NCI-H748 (cell line): Measurements from ENCODE around the gene CHAD.

Experiments
- DNase-seq: peaks from one replicate; lab custom pipeline; 2025; ENCODE audit not compliant: unreplicated experiment; lab: John Stamatoyannopoulos, UW

The CHAD gene

DNA sequence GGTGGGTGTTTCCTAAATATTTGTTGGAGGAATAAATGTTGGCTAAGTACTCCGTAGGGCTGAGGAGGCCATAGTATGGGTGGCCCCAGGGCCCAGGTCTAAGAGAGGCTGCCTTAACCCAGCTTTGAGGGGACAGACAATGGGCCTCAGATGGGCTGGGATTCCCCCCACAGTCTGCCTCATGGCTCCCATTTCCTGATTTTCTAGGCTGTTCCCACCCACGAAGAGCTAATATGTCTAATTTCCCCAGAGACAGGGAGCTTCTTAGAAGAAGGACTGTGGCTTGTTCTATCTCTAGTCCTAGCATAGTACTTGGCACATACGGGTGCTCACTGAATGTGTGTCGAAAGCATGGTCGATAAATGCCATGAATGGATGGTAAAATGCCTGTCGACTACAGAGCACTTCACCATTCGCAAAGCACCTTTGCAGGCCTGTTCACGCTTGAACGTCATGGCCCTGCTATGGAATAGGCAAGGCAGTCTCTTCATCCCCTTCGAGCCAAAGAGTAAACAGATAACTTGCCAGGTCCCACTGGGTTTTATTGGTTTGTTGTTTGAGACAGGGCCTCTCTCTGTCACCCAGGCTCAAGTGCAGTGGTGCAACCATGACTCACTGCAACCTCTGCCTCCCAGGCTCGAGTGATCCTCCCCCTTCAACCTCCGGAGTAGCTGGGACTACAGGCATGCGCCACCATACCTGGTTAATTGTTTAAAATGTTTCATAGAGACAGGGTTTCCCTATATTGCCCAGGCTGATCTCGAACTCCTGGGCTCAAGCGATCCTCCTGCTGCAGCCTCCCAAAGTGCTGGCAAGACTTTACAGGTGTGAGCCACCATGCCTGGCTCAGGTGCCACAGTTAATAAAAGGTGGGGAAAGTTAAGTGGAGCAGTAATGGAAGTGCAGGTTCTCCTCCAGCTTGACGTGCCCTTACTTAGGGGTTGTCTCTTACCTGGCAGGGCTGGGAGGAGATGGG, 9.7 kb downstream of the CHAD start:
- no peak for DNase-seq

DNA sequence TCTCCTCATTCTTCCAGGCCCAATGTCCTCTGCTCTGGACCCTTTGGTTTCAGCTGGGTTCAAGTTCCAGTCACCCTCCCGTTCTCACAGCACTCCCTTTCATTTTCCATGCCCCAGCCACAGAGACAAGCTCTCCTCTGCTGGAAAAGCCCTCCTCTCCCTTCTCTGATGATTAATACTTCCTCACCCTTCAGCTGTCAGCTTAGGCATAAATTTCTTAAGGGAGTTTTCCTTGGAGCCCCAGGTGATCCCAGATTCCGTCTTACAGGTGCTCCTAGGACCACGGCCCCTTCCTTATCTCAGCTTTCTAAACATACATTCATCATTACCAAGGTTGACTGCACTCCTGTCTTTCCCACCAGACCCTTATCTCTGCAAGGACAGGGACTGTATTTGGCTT, 10.4 kb downstream of the CHAD start:
- DNase-seq = no peak

DNA sequence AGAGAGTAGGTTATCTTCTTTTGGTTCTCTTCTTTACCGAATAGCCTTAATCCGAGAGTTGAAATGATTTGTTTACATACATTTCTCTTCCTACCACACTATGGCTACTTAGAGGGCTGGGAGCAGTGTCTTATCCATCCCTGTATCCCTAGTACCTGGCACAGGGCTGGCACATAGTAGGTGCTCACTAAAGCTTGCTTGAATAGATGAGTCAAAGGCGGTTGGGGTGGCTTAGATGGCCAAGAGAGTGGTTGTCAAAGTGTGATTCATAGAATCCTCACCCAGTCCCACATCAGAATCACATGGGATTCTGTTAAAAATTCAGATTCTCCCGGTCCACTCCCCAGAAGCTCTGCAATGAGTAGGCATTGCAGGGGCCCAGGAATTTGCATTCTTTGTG, 11.1 kb downstream of the CHAD start:
- no peak for DNase-seq

DNA sequence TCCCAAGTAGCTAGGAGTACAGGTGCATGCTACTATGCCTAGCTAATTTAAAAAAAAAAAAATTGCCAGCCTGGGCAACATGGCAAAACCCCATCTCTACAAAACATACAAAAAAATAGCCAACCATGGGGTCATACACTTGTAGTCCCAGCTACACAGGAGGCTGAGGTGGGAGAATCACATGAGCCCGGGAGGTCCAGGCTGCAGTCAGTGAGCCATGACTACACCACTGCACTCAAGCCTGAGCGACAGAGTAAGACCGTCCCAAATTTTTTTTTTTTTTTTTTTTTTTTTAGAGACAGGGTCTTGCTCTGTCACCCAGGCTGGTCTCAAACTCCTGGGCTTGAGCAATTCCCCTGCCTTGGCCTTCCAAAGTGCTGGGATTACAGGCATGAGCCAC, 14.8 kb downstream of the CHAD start:
- DNase-seq = no peak

DNA sequence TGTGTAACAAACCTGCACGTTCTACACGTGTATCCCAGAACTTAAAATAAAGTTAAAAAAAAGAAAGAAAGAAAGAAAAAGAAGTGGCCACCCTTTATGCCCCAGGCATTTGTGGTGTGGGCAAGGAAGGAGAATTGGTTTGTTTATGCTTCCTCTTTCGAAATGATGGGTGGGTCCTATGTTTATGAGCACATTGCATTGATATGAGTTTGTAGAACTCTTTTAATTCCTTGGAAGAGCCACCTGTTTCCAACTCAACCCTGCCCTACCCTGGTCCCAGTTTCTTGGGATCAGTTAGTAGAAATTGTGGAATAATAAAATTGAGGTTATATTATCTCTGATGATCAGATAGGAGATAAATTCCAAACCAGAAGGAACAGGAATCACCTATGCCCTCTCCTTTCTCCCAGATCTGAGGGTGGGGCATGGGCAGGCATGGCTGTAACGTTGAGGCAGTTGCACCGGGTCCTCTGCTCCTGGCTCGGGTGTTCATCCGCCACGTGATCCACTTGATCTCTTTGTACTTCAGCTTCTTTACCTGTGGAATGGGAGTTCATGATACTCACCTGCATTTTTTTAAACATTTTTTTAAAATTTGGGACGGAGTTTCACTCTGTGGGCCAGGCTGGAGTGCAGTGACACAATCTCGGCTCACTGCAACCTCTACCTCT, 15.9 kb downstream of the CHAD start:
- no peak for DNase-seq

DNA sequence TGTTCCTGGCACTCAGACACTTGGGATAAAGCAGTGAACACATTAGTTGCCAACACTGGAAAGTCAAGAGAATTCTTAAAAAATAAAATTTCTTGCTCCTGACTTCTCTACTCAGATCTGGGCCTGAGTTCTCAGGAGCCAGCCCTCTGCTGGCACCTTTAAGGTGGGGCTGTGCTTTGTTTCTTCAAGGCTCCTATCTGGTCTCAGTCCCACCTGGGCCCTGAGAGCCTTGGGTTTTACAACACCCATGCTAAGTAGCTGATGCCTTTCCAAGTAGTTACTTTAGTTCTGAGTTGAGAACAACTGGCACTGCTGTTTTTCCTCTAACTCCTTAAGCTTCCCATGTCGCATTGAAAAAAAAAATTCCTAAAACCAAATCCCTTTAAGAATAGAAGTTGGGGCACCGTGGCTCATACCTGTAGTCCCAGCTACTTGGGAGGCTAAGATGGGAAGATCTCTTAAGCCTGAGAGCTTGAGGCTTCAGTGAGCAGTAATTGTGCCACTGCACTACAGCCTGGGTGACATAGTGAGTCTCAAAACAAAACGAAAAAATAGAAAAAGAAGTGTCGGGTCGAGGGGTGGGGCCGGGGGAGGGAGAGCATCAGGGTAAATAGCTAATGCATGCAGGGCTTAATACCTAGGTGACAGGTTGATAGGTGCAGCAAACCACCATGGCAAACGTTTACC, 16.6 kb downstream of the CHAD start:
- no peak for DNase-seq

DNA sequence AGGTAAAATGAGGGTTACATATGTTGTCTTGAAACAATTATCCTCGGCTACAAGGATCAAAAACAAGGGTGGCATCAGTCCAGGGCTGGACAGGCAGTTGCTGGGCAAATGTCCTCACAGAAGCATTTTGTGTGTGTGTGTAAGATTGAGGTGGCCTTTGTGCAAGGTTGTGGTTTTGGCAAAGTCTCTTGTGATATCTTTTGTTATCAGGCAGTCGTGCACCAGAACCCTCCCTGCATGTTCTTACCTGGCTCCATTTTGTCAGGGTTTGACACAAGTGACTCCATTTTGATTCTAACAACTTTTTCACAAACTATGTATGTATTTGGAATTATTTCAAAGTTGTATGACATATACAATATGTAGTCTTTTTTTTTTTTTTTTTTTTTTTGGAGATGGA, 20.0 kb downstream of the CHAD start:
- no peak for DNase-seq

DNA sequence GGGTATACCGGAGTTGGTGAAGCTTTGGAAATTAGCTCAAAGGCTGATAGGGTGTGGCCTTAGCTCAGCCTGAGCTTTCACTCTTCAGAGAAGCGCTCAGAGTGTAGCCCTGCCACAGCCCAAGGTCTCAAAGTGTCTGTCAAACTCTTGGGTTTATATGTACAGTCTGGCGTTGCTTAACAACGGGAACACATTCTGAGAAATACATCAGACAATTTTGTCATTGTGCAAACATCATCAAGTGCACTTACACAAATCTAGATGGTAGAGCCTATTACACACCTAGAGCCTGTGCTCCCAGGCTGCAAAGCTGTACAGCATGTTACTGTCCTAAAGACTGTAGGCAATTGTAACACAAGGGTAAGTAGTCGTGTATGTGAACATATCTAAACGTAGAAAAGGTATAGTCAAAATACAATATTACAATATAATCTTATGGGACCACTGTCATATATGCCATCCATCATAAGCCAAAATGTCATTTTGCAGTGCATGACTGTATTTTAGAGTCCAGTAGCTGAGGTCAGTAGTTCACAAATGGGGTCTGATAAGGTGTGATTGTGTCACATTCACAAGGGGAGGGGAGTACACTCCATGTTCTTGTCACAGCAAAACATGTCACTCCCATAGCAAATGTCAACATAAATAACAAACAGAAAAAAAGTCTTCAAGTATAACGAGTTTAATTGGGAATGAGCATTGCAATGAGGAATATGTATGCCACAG, 20.6 kb downstream of the CHAD start:
- peak; percentile 87 for DNase-seq

DNA sequence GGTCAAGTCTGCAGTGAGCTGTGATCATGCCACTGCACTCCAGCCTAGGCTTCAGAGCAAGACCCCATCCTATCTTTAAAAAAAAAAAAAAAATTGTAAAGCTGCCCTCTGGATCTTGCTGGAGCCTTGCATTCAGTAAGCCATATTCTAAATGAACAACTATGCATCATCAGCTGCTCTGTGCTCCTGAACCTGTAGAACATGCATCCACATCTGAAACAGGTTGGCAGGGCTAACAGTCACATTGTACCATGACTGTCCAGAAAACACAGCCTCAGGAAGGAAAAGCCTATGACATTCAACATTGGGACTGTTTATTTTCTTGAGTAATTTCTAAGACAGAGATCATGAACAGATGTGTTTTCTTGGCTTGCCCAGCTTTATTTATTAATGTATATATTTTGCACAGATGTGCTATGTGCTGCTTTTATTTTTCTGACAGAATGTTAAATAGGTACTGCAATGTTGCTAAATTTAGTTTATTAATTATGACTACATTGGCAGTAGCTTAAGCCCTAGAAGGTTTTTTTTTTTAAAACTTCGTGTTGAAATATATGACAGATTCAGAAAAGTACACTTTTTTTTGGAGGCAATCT, 22.9 kb downstream of the CHAD start:
- DNase-seq = no peak

DNA sequence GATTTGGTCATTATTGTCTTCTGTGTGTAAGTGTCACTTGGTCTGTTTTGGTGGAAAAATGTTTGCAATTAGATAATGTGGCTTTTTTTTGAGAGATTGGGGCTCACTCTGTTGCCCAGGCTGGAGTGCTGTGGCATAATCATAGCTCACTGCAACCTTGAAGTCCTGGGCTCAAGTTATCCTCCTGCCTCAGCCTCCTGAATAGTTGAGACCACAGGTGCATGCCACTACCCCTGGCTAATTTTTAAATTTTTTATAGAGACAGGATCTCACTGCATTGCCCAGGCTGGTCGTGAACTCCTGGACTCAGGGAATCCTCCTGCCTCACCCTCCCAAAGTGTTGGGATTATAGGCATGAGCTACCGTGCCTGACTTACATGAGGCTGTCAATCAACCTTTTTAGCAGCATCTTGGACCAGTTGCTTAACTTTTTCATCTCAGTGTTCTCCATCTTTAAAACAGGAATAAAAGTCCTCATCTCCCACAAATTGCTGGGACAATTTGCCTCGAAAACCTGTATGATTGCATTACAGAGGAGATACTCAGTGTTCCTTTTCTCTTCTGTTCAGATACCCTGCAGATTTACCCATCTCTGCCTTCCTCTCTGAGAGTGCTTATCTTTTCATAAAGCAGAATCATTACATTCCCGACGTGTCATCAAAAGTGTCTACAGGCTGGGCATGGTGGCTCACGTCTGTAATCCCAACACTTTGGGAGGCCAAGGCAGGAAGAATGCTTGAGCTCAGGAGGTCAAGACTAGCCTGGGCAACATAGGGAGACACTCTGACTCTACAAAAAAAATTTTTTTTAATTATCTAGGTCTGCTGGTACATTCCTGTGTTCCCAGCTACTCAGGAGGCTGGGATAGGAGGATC, 23.6 kb downstream of the CHAD start:
- DNase-seq = no peak

DNA sequence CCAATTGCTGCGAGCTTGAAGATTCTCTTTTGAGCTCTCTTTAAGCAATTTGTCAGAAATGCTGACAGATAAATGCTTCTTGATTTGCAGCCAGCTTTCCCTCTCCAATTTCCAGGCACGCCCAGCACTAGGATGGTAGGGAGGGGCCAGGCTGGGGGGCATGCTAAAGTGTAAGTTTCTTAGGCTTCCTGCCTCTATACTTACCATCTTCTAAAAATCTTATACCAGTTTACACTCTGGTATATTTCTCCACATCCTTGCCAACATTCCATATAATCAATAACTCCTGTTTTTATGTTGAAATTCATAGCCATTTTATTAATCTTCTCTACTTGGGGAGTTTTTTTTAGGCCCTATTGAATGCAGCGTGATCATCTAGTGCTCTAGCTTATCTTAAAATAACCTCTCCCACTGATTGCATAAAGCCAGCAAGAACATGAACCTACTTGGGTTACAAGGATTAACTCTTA, 25.1 kb downstream of the CHAD start:
- DNase-seq = no peak

DNA sequence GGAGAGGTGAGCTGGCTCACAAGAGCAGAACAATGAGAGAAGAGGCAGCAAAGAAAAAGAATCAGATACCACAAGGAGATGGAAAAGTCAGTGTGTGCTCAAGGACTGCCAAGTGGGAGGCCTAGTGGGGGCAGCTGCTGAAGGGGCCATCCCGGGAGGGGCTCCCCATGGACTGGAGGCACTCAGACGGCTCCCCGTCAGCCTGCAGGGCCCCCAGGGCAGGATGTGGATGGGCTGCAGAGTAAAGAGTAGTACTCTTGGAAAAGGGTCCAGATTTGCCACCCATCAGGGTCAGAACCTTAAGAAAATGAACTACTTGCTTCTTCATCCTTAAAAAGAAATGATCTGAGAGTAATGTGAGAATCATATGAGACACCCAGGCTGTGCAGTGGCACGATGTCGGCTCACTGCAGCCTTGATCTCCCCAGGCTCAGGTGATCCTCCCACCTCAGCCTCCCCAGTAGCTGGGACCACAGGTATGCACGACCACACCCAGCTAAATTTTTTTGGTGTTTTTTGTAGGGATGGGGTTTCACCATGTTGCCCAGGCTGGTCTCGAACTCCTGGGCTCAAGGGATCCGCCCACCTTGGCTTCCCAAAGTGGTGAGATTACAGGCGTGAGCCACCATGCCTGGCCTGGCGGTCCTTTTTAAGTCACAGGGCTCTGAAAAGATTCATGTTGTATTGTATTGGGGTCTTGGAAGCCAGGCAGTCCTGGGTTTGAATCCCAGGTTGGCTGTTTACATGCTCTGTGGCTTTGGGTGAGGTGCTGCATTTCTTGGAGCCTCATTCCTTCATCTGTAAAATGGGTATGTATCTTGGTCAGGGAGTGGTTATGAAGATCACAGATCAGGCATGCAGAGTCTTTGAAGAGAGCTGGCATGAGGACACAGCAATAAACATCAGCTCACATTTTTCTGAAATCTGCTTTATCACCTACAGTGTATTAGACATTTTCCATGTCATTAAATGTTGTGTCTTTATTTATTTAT, 27.5 kb downstream of the CHAD start:
- no peak for DNase-seq

DNA sequence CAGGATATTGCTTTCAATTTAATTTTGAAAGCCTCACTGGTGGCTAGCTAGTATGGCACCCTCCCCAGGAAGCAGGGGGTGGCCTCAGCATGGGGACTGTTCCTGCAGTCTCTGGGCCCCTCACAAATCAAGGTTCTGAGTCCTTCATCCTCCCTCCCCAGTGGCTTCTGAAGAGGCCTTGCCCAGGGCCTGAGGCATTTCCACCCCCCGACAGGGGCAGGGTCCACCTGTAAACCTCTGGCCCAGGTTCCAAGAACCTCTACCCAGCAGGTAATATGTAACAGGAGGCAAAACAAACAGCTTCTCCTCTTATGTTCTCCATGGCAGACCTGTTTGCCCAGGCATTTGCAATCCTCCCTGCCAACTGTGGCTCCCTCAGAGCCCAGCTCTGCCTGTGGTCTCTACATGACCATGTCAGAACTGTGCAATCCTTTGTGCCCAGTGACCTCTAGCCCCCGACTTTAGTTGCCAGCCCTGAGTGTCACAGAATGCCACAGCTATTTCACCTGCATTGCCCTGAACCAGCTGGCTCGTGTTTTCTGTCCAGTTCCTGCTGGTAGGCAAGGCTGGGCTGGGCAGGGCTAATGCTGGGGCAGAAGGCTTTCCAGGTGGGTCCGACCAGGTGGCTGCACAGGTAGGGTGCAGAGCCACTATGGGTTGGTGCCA, 28.4 kb downstream of the CHAD start:
- DNase-seq = no peak

DNA sequence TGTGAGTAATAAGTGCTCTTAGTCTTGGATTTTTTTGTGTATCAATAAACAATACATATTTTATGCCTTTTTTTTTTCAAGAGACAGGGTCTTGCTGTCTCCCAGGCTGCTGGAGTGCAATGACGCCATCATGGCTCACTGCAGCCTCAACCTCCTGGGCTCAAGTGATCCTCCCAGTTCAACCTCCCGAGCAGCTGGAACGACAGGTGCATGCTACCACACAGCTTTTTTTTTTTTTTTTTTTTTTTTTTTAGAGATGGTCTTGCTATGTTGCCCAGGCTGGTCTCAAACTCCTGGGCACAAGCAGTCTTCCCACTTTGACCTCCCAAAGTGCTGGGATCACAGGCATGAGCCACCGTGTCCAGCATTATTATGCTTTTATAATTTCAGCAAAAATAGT, 29.7 kb downstream of the CHAD start:
- no peak for DNase-seq

DNA sequence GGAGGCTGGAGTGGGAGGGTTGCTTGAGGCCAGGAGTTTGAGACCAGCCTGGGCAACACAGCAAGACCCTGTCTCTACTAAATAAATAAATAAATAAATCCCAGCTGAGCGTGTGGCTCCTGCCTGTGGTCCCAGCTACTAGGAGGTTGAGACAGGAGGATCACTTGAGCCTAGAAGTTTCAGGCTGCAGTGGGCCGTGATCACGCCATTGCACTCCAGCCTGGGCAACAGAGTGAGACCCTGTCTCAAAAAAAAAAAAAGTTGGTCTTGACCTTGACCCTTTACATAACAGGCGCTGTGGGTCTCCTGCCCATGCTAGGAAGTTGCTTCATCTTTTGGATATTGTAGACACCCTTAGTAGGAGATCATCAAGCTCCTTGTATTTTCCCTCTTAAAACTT, 31.3 kb downstream of the CHAD start:
- DNase-seq = no peak

DNA sequence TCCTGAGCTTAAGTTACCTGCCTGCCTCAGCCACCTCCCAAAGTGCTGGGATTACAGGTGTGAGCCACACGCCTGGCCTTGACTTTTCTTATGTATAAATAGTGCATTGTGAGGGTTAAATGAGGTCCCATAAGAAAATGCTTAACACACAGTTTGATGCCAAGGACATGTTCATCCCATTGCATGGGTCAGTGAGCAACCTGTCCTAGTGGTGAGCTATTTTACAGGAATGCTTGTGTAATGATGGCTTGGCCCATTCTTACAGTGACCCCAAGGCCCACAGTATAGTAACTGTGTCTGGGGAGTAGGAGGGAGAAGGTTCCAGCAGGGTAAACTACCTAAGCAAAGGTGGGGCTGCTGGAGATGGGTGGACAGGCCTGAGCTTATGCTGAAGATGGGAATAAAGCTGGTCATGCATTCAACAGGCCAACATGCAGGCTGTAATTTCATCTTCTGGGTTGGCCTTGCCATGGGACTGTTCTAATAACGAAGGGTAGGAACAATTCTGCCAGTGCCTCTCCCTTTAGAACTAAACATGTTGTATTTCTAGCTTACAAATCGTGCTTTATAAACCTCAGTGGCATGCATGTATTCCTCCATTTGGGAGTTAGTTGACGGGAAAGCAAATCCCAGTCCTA, 36.4 kb downstream of the CHAD start:
- DNase-seq = no peak

DNA sequence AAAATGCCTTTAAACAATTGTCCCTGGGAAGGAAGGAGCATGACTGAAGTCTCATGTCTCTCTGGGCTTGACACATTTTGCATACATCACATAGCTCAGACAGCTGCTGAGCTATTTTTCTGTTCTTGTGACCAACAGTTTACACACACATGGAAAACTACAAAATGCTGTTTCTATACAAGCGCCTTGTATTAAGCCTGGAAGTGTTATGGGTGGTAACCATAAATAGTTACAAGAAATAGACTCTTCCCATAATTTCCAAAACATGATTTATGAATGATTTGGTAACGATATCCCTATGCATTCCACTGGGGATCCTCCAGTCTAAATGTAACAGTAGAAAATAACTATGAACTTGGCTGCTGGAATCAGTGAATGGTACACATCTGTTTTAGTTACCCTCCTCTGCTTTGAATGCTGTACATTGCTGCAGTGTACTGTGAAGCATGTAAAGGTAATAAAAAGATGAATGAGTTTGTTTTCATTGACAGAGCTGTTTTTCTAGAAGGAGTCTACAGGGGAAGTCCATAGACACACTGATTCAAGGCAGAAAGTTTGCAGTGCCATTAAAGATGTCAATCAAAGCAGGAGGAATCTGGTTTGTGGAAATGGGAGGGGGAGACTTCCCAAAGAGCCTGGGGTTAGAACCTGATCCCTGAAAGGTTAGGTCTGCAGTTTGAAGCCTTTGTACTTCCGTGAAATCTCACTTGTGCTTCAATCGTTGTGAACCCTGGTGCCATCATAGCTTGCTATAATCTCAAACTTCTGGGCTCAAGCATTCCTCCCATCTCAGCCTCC, 37.7 kb downstream of the CHAD start:
- no peak for DNase-seq
